HepG2 (cell line): ENCODE data around the gene CARMIL1. TPM values are rescaled to one million over a fixed set of nuclear protein-coding genes. Genes with fewer than 3 reads are reported as not detected.

ENCODE experiments used
- ATAC-seq: fragments of 200-7000 bp; cut with Tn5 transposase; 3 replicates; pipeline ENCODE4 v1.9.1; 2020; ENCODE audit warnings: mild to moderate bottlenecking, moderate library complexity
- BruUV-seq: library from RNA; stranded (reverse); fragments of 400-500 nt; replicated peaks from 2 replicates; lab custom pipeline; 2021; lab: Mats Ljungman, UMichigan
- CTCF ChIA-PET: fragments of 300-600 bp; formaldehyde crosslinking; extraction: SDS; loops from one replicate; lab custom pipeline; 2021; ENCODE audit warnings: low total read pairs, inconsistent platforms, low intra/inter-chr PET ratio; lab: Yijun Ruan, JAX
- POLR2A ChIA-PET: fragments of 350-600 bp; sonication (Branson Sonifier 250); formaldehyde crosslinking; loops from one replicate; lab custom pipeline; 2020; ENCODE audit warnings: antibody characterized with exemption, inconsistent platforms; lab: Yijun Ruan, JAX
- DNase-seq: peaks from one replicate; pipeline ENCODE4 v3.0.0-alpha.2; 2015; ENCODE audit warnings: low spot score
- FAIRE-seq: peaks from 3 replicates; lab custom pipeline; 2011; peaks lifted over from hg19 to GRCh38; lab: Jason Lieb, UNC
- H2AFZ ChIP-seq: one replicate; pipeline ENCODE4 v1.6.1; 2011; ENCODE audit warnings: low read length, inconsistent platforms
- H3K27ac ChIP-seq: fragments of 300-600 bp; 3 replicates; pipeline ENCODE4 v1.8.0; 2011; ENCODE audit warnings: mixed run types, mild to moderate bottlenecking, mixed read lengths, low read length, inconsistent platforms; ENCODE audit not compliant: insufficient read depth; ENCODE audit errors: extremely low read length
- H3K27me3 ChIP-seq, 2 experiments: fragments of 200-600 bp in 1 of 2; 2 replicates in 1 of 2; 3 replicates in 1 of 2; pipeline versions ENCODE4 v1.6.0 to v1.8.0; 2011; ENCODE audit warnings: low read length in 2 of 2, mild to moderate bottlenecking in 2 of 2, moderate library complexity in 2 of 2, inconsistent platforms in 1 of 2; ENCODE audit not compliant: insufficient read depth in 2 of 2, control insufficient read depth in 1 of 2
- H3K36me3 ChIP-seq, 2 experiments: fragments of 200-600 bp in 1 of 2; replicated peaks in 1 of 2; 2 replicates in 1 of 2; 3 replicates in 1 of 2; pipeline versions ENCODE4 v1.5.1 to v1.8.0; 2011; ENCODE audit warnings: low read length in 2 of 2, inconsistent platforms in 1 of 2; ENCODE audit not compliant: insufficient read depth in 2 of 2, control insufficient read depth in 1 of 2
- H3K4me1 ChIP-seq: 2 replicates; pipeline ENCODE4 v1.5.1; 2012; ENCODE audit warnings: low read length, inconsistent platforms; ENCODE audit not compliant: insufficient read depth
- H3K4me2 ChIP-seq: 2 replicates; pipeline ENCODE4 v1.6.0; 2011; ENCODE audit warnings: low read depth, low read length, inconsistent platforms
- H3K4me3 ChIP-seq, 3 experiments: fragments of 200-600 bp in 1 of 3; sonication (generic), shearing (Covaris generic) in 1 of 3; replicated peaks in 1 of 3; 2 replicates each; pipeline ENCODE4 v1.5.1; 2011 to 2016; ENCODE audit warnings: low read length in 3 of 3, inconsistent platforms in 2 of 3, low read depth in 2 of 3, mild to moderate bottlenecking in 2 of 3, control low read depth in 1 of 3, mixed read lengths in 1 of 3; ENCODE audit not compliant: insufficient read depth in 1 of 3
- H3K79me2 ChIP-seq: one replicate; pipeline ENCODE4 v1.6.1; 2011; ENCODE audit warnings: low read length, inconsistent platforms; ENCODE audit not compliant: insufficient read depth
- H3K9ac ChIP-seq: 2 replicates; pipeline ENCODE4 v1.6.0; 2011; ENCODE audit warnings: mild to moderate bottlenecking, low read depth, low read length, inconsistent platforms; ENCODE audit not compliant: insufficient read depth
- H3K9me3 ChIP-seq: 2 replicates; pipeline ENCODE4 v1.5.1; 2012; ENCODE audit warnings: mild to moderate bottlenecking, low read length
- H4K20me1 ChIP-seq: 2 replicates; pipeline ENCODE4 v1.6.0; 2011; ENCODE audit warnings: inconsistent platforms, mild to moderate bottlenecking, low read length, moderate library complexity; ENCODE audit not compliant: insufficient read depth
- ATF5 ChIP-seq: sonication (generic); formaldehyde crosslinking; IDR thresholded peaks from 2 replicates; pipeline ENCODE4 v1.4.0; 2020; ENCODE audit warnings: mild to moderate bottlenecking, low read depth, missing genetic modification reagents
- ATF7 ChIP-seq, 2 experiments: fragments of 450-650 bp in 1 of 2; sonication (generic) in 1 of 2; formaldehyde crosslinking in 1 of 2; IDR thresholded peaks; 2 replicates each; pipeline versions ENCODE4 v1.4.0 to v1.6.1; 2016 to 2020; ENCODE audit warnings: antibody characterized with exemption in 1 of 2, mild to moderate bottlenecking in 1 of 2, missing genetic modification reagents in 1 of 2
- CSRNP2 ChIP-seq: sonication (generic); formaldehyde crosslinking; conservative IDR thresholded peaks from 2 replicates; pipeline ENCODE4 v1.8.0; 2022; ENCODE audit warnings: low read depth, missing genetic modification reagents
- DNMT1 ChIP-seq: sonication (generic); formaldehyde crosslinking; IDR thresholded peaks from 2 replicates; pipeline ENCODE4 v1.5.1; 2020; ENCODE audit warnings: mild to moderate bottlenecking, missing genetic modification reagents
- JDP2 ChIP-seq: sonication (generic); formaldehyde crosslinking; IDR thresholded peaks from 2 replicates; pipeline ENCODE4 v1.8.1; 2022; ENCODE audit warnings: missing genetic modification reagents, borderline replicate concordance
- LCORL ChIP-seq, 2 experiments: fragments of 450-650 bp in 1 of 2; sonication (generic) in 1 of 2; formaldehyde crosslinking in 1 of 2; IDR thresholded peaks; 2 replicates each; pipeline versions ENCODE4 v1.5.0 to v1.6.1; 2017 to 2020; ENCODE audit warnings: antibody characterized with exemption in 1 of 2, missing genetic modification reagents in 1 of 2
- SETDB1 ChIP-seq: sonication (generic); formaldehyde crosslinking; IDR thresholded peaks from 2 replicates; pipeline ENCODE4 v1.5.1; 2020; ENCODE audit warnings: missing genetic modification reagents, mild to moderate bottlenecking, borderline replicate concordance
- TAF1 ChIP-seq: sonication (generic); formaldehyde crosslinking; IDR thresholded peaks from 2 replicates; pipeline ENCODE4 v1.4.0; 2020; ENCODE audit warnings: missing genetic modification reagents
- TBX2 ChIP-seq: sonication (generic); formaldehyde crosslinking; IDR thresholded peaks from 2 replicates; pipeline ENCODE4 v1.5.0; 2020; ENCODE audit warnings: missing genetic modification reagents, mild to moderate bottlenecking, borderline replicate concordance
- TP53 ChIP-seq: sonication (generic); formaldehyde crosslinking; conservative IDR thresholded peaks from 2 replicates; pipeline ENCODE4 v1.4.0; 2020; ENCODE audit warnings: missing genetic modification reagents
- ZNF558 ChIP-seq: sonication (generic); formaldehyde crosslinking; IDR thresholded peaks from 2 replicates; pipeline ENCODE4 v1.9.0; 2022; ENCODE audit warnings: mild to moderate bottlenecking, missing genetic modification reagents, borderline replicate concordance
- ZNF660 ChIP-seq: sonication (generic); formaldehyde crosslinking; IDR thresholded peaks from 2 replicates; pipeline ENCODE4 v1.5.1; 2020; ENCODE audit warnings: mild to moderate bottlenecking, low read depth, missing genetic modification reagents, borderline replicate concordance
- ZNF720 ChIP-seq: sonication (generic); formaldehyde crosslinking; IDR thresholded peaks from 2 replicates; pipeline ENCODE4 v1.4.0; 2020; ENCODE audit warnings: missing genetic modification reagents
- ZNF781 ChIP-seq: sonication (generic); formaldehyde crosslinking; IDR thresholded peaks from 2 replicates; pipeline ENCODE4 v1.5.1; 2020; ENCODE audit warnings: borderline replicate concordance, mild to moderate bottlenecking, missing genetic modification reagents; ENCODE audit errors: not compliant biosample characterization
- WGBS: methylation state at CpG from one replicate; pipeline ENCODE4 v1.1.6; 2017; ENCODE audit warnings: low lambda C conversion rate; 5-methylcytosine and 5-hydroxymethylcytosine counted together
- in situ Hi-C: cut with HindIII; loops from 2 replicates; pipeline ENCODE4 v1.10.0; 2017; ENCODE audit warnings: low pct_unique_long_range_greater_than_20kb; ENCODE audit not compliant: extremely low pct_ligation_motif_present
- intact Hi-C: fragments of 100-400 bp; cut with micrococcal nuclease; formaldehyde crosslinking; loops from one replicate; pipeline ENCODE4 v1.10.0; 2022; ENCODE audit not compliant: unreplicated experiment
- polyA plus RNA-seq, 8 experiments: library from polyadenylated mRNA; depleted of rRNA in 3 of 8; stranded (reverse) in 7 of 8; unstranded in 1 of 8; fragments of >200 nt; fragmentation: Illumina TruSeq in 4 of 8; extraction: Trizol in 4 of 8; gene quantifications; 2 replicates each; pipeline versions ENCODE4 v1.2.1 to v1.2.3, GENCODE V29; 2011 to 2016; ENCODE audit warnings: low read depth in 4 of 8, missing spikeins in 1 of 8, mixed read lengths in 1 of 8; ENCODE audit not compliant: insufficient read depth in 1 of 8
- total RNA-seq, 5 experiments: library from RNA; depleted of rRNA; stranded (reverse); fragments of >200 nt; fragmentation: Illumina TruSeq; extraction: Trizol; gene quantifications; 2 replicates each; pipeline ENCODE4 v1.2.3, GENCODE V29; 2016; ENCODE audit warnings: low read depth in 1 of 5
- TF ChIP-seq, protein P1 (sequence below): IDR thresholded peaks from 2 replicates; pipeline ENCODE4 v1.6.1; 2016; ENCODE audit warnings: missing biosample characterization, missing genetic modification reagents, low read depth
- TF ChIP-seq, protein P2 (sequence below): sonication (generic); formaldehyde crosslinking; conservative IDR thresholded peaks from 2 replicates; pipeline ENCODE4 v1.4.0; 2020; ENCODE audit warnings: missing genetic modification reagents
- TF ChIP-seq, protein P3 (sequence below): sonication (generic); formaldehyde crosslinking; IDR thresholded peaks from 2 replicates; pipeline ENCODE4 v1.4.0; 2020; ENCODE audit warnings: missing genetic modification reagents, borderline replicate concordance

CARMIL1 gene
- total and polyA plus RNA-seq, 2 of the 13 experiments (the other 11 are each of a cell fraction or from before 2014, with no cell fraction given), result 1.8 to 2.6 TPM

GRCh38 chr6:25503686-25504085 is 224.5 kb downstream of the CARMIL1 start:
- ChIA-PET POLR2A (no interaction called here), CTCF (no interaction called here)
- TF ChIP-seq ATF7 (IDR thresholded peaks at IDR 0.05) (no peak), ATF7 (CRISPR knock-in tag; IDR thresholded peaks at IDR 0.05) (no peak), ATF5 (CRISPR knock-in tag) (no peak), LCORL (IDR thresholded peaks at IDR 0.05) (no peak), LCORL (CRISPR knock-in tag; IDR thresholded peaks at IDR 0.05) (no peak), DNMT1 (no peak), CSRNP2 (CRISPR knock-in tag) (no peak), TP53 (CRISPR knock-in tag) (no peak), ZNF660 (no peak), ZNF781 (CRISPR knock-in tag) (no peak), SETDB1 (CRISPR knock-in tag) (no peak), TAF1 (CRISPR knock-in tag) (no peak), TBX2 (CRISPR knock-in tag) (no peak), JDP2 (CRISPR knock-in tag) (no peak), ZNF720 (CRISPR knock-in tag) (no peak), ZNF558 (CRISPR knock-in tag) (no peak)
- TF ChIP-seq, protein P1, sequence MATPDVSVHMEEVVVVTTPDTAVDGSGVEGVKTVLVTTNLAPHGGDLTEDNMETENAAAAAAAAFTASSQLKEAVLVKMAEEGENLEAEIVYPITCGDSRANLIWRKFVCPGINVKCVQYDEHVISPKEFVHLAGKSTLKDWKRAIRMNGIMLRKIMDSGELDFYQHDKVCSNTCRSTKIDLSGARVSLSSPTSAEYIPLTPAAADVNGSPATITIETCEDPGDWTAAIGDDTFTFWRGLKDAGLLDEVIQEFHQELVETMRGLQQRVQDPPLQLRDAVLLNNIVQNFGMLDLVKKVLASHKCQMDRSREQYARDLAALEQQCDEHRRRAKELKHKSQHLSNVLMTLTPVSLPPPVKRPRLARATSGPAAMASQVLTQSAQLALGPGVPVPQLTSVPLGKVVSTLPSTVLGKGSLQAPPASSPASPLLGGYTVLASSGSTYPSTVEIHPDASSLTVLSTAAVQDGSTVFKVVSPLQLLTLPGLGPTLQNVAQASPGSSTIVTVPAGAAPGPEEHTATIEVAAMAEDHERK, result no peak
- TF ChIP-seq, protein P2, sequence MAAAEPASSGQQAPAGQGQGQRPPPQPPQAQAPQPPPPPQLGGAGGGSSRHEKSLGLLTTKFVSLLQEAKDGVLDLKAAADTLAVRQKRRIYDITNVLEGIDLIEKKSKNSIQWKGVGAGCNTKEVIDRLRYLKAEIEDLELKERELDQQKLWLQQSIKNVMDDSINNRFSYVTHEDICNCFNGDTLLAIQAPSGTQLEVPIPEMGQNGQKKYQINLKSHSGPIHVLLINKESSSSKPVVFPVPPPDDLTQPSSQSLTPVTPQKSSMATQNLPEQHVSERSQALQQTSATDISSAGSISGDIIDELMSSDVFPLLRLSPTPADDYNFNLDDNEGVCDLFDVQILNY (CRISPR knock-in tag), result no peak
- TF ChIP-seq, protein P3, sequence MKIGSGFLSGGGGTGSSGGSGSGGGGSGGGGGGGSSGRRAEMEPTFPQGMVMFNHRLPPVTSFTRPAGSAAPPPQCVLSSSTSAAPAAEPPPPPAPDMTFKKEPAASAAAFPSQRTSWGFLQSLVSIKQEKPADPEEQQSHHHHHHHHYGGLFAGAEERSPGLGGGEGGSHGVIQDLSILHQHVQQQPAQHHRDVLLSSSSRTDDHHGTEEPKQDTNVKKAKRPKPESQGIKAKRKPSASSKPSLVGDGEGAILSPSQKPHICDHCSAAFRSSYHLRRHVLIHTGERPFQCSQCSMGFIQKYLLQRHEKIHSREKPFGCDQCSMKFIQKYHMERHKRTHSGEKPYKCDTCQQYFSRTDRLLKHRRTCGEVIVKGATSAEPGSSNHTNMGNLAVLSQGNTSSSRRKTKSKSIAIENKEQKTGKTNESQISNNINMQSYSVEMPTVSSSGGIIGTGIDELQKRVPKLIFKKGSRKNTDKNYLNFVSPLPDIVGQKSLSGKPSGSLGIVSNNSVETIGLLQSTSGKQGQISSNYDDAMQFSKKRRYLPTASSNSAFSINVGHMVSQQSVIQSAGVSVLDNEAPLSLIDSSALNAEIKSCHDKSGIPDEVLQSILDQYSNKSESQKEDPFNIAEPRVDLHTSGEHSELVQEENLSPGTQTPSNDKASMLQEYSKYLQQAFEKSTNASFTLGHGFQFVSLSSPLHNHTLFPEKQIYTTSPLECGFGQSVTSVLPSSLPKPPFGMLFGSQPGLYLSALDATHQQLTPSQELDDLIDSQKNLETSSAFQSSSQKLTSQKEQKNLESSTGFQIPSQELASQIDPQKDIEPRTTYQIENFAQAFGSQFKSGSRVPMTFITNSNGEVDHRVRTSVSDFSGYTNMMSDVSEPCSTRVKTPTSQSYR (CRISPR knock-in tag), result no peak

More at GRCh38 chr6:25503686-25504085, 224.5 kb downstream of the CARMIL1 start:
- ATAC-seq (no peak), DNase-seq (no peak), FAIRE-seq (no peak)
- H3K27ac ChIP-seq, result no peak overlapping the region
- intact Hi-C loops, result no loop called here
- H2AFZ ChIP-seq, result no peak overlapping the region
- H3K4me1 ChIP-seq, result no peaks in the 10 kb centered on the region
- no peaks in the 10 kb centered on the region for H3K9me3 ChIP-seq
- H3K27me3 ChIP-seq, result no peaks in the 10 kb centered on the region
- H3K9ac ChIP-seq, result no peak overlapping the region
- no peaks in the 10 kb centered on the region for H4K20me1 ChIP-seq
- no peaks in the 10 kb centered on the region for H3K36me3 ChIP-seq
- no peak overlapping the region for H3K4me3 ChIP-seq
- BruUV-seq, result no TSS peak
- 63% methylated on average over 6 of the region's 6 CpGs for WGBS
- in situ Hi-C loops, result no loop called here
- no peaks in the 10 kb centered on the region for H3K79me2 ChIP-seq
- H3K4me2 ChIP-seq, result no peak overlapping the region
